Measurements from ENCODE around the gene FRRS1L. TPM values are rescaled to one million over a fixed set of nuclear protein-coding genes. Genes with fewer than 3 reads are reported as not detected.

The FRRS1L gene
- polyA plus RNA-seq, result not detected

GRCh38 chr9:109166771-109167601, at the start of gene FRRS1L:
TSS of gene FRRS1L (minus strand) at chr9:109167249. CDS start at chr9:109167138, 111 bp downstream.
- Mint-ChIP-seq H3K36me3 (no peaks in the 10 kb centered on the region), H3K9me3 (peaks cover 0 to under 1% (median 0%) of the 10 kb centered on the region in 6 donors), H3K27me3 (ENCODE audit: low read depth in 3 of 3) (peaks cover 8 to 28% (median 10%) of the 10 kb centered on the region in 3 donors), H3K27ac (no peak within 1 kb of the TSS), H3K4me1 (no peaks in the 10 kb centered on the region), H3K4me3 (no peak within 1 kb of the TSS)
- DNase-seq, result no peak

- Mint-ChIP-seq H3K9me3 (peaks cover 0 to 2% (median 0%) of the 10 kb centered on the region in 6 donors), H3K27ac (no peak overlapping the region), H3K36me3 (no peaks in the 10 kb centered on the region), H3K4me3 (no peak overlapping the region), H3K4me1 (no peaks in the 10 kb centered on the region), H3K27me3 (ENCODE audit: low read depth in 3 of 3) (peaks cover 0 to 7% (median 5%) of the 10 kb centered on the region in 3 donors)
- no peak for DNase-seq
Measured at GRCh38 chr9:109214414-109214813, 47.4 kb upstream of the FRRS1L start.

- H3K9me3 Mint-ChIP-seq, result peaks cover 0 to 2% (median 0%) of the 10 kb centered on the region in 6 donors
- DNase-seq, result no peak
- H3K27me3 Mint-ChIP-seq (ENCODE audit: low read depth in 3 of 3), result peaks cover 0 to 7% (median 5%) of the 10 kb centered on the region in 3 donors
- H3K4me1 Mint-ChIP-seq, result no peaks in the 10 kb centered on the region
- no peak overlapping the region for H3K27ac Mint-ChIP-seq
- no peaks in the 10 kb centered on the region for H3K36me3 Mint-ChIP-seq
- no peak overlapping the region for H3K4me3 Mint-ChIP-seq
Measured at GRCh38 chr9:109213285-109214121, 46.5 kb upstream of the FRRS1L start.

- H3K4me1 Mint-ChIP-seq, result no peaks in the 10 kb centered on the region
- peaks cover 0 to 2% (median 0%) of the 10 kb centered on the region in 6 donors for H3K9me3 Mint-ChIP-seq
- H3K36me3 Mint-ChIP-seq, result no peaks in the 10 kb centered on the region
- peaks cover 0 to 5% (median 4%) of the 10 kb centered on the region in 3 donors for H3K27me3 Mint-ChIP-seq (ENCODE audit: low read depth in 3 of 3)
- no peak for DNase-seq
- no peak overlapping the region for H3K4me3 Mint-ChIP-seq
- H3K27ac Mint-ChIP-seq, result no peak overlapping the region
Measured at GRCh38 chr9:109212768-109213167, 45.7 kb upstream of the FRRS1L start.

- Mint-ChIP-seq H3K4me3 (no peak overlapping the region), H3K27me3 (ENCODE audit: low read depth in 3 of 3) (peaks cover 0 to 8% (median 2%) of the 10 kb centered on the region in 3 donors), H3K36me3 (no peaks in the 10 kb centered on the region), H3K4me1 (no peaks in the 10 kb centered on the region), H3K9me3 (no peaks in the 10 kb centered on the region), H3K27ac (no peak overlapping the region)
- DNase-seq, result no peak
Measured at GRCh38 chr9:109206670-109207069, 39.6 kb upstream of the FRRS1L start.

- Mint-ChIP-seq H3K4me1 (no peaks in the 10 kb centered on the region), H3K4me3 (no peak overlapping the region), H3K27ac (no peak overlapping the region), H3K27me3 (ENCODE audit: low read depth in 3 of 3) (peaks cover 0 to 11% (median 2%) of the 10 kb centered on the region in 3 donors), H3K36me3 (no peaks in the 10 kb centered on the region), H3K9me3 (no peaks in the 10 kb centered on the region)
- no peak for DNase-seq
Measured at GRCh38 chr9:109205526-109205925, 38.5 kb upstream of the FRRS1L start.

- DNase-seq, result no peak
- Mint-ChIP-seq H3K4me3 (no peak overlapping the region), H3K36me3 (no peaks in the 10 kb centered on the region), H3K4me1 (no peaks in the 10 kb centered on the region), H3K9me3 (no peaks in the 10 kb centered on the region), H3K27ac (no peak overlapping the region), H3K27me3 (ENCODE audit: low read depth in 3 of 3) (peaks cover 2 to 11% (median 2%) of the 10 kb centered on the region in 3 donors)
Measured at GRCh38 chr9:109203761-109204360, 36.8 kb upstream of the FRRS1L start.

GRCh38 chr9:109199676-109200075, 32.6 kb upstream of the FRRS1L start:
- peaks cover 0 to 2% (median 0%) of the 10 kb centered on the region in 6 donors for H3K9me3 Mint-ChIP-seq

GRCh38 chr9:109198736-109199382, 31.8 kb upstream of the FRRS1L start:
- no peak overlapping the region for H3K4me3 Mint-ChIP-seq

More at GRCh38 chr9:109199676-109200075, 32.6 kb upstream of the FRRS1L start:
- Mint-ChIP-seq H3K27ac (no peak overlapping the region), H3K4me3 (no peak overlapping the region), H3K4me1 (no peaks in the 10 kb centered on the region), H3K36me3 (no peaks in the 10 kb centered on the region), H3K27me3 (ENCODE audit: low read depth in 3 of 3) (peaks cover 0 to 7% (median 2%) of the 10 kb centered on the region in 3 donors)
- DNase-seq, result no peak

GRCh38 chr9:109193974-109194556, 27.0 kb upstream of the FRRS1L start:
- DNase-seq, result no peak
- no peak overlapping the region for H3K27ac Mint-ChIP-seq
- H3K4me3 Mint-ChIP-seq, result no peak overlapping the region
- no peaks in the 10 kb centered on the region for H3K27me3 Mint-ChIP-seq (ENCODE audit: low read depth in 3 of 3)
- no peaks in the 10 kb centered on the region for H3K4me1 Mint-ChIP-seq
- no peaks in the 10 kb centered on the region for H3K36me3 Mint-ChIP-seq
- H3K9me3 Mint-ChIP-seq, result peaks cover 0 to 2% (median 0%) of the 10 kb centered on the region in 6 donors

More at GRCh38 chr9:109198736-109199382, 31.8 kb upstream of the FRRS1L start:
- Mint-ChIP-seq H3K4me1 (no peaks in the 10 kb centered on the region), H3K9me3 (peaks cover 0 to 2% (median 0%) of the 10 kb centered on the region in 6 donors), H3K27me3 (ENCODE audit: low read depth in 3 of 3) (peaks cover 0 to 7% (median 2%) of the 10 kb centered on the region in 3 donors), H3K36me3 (no peaks in the 10 kb centered on the region), H3K27ac (no peak overlapping the region)
- no peak for DNase-seq

- H3K4me1 Mint-ChIP-seq, result no peaks in the 10 kb centered on the region
- H3K4me3 Mint-ChIP-seq, result no peak overlapping the region
- H3K36me3 Mint-ChIP-seq, result no peaks in the 10 kb centered on the region
- DNase-seq, result no peak
- peaks cover 0 to 2% (median 0%) of the 10 kb centered on the region in 3 donors for H3K27me3 Mint-ChIP-seq (ENCODE audit: low read depth in 3 of 3)
- no peak overlapping the region for H3K27ac Mint-ChIP-seq
- peaks cover 0 to 2% (median 0%) of the 10 kb centered on the region in 6 donors for H3K9me3 Mint-ChIP-seq
Measured at GRCh38 chr9:109192732-109193361, 25.8 kb upstream of the FRRS1L start.

- H3K4me3 Mint-ChIP-seq, result no peak overlapping the region
- no peak overlapping the region for H3K27ac Mint-ChIP-seq
- H3K4me1 Mint-ChIP-seq, result no peaks in the 10 kb centered on the region
- H3K27me3 Mint-ChIP-seq (ENCODE audit: low read depth in 3 of 3), result peaks cover 0 to 7% (median 3%) of the 10 kb centered on the region in 3 donors
- no peaks in the 10 kb centered on the region for H3K36me3 Mint-ChIP-seq
- DNase-seq, result no peak
- peaks cover 0 to 2% (median 0%) of the 10 kb centered on the region in 6 donors for H3K9me3 Mint-ChIP-seq
Measured at GRCh38 chr9:109191746-109192145, 24.7 kb upstream of the FRRS1L start.
